Stimulated activated naive CD8-positive, alpha-beta T cell treated with anti-CD3 and anti-CD28 coated beads, Interleukin-15, amount 100 ng/mL, for 72 hours (primary cell): Measurements from ENCODE around the gene MTFP1.

Source experiments
- ATAC-seq: fragments of 150-1000 bp; cut with Tn5 transposase; 2 replicates; pipeline ENCODE4 v1.10.0; 2021; ENCODE audit warnings: mild to moderate bottlenecking, moderate library complexity
- DNase-seq, 2 donors: peaks; one replicate each; pipeline ENCODE4 v3.0.0; 2021 to 2022
- H3K27ac Mint-ChIP-seq, 2 donors: one replicate each; pipeline ENCODE4 v1.8.0; 2022; ENCODE audit warnings: mild to moderate bottlenecking in 2 of 2, mixed read lengths in 2 of 2, moderate library complexity in 2 of 2
- H3K27me3 Mint-ChIP-seq: one replicate; pipeline ENCODE4 v1.8.0; 2022; ENCODE audit warnings: mixed read lengths
- H3K4me1 Mint-ChIP-seq: one replicate; pipeline ENCODE4 v1.8.0; 2022; ENCODE audit warnings: mild to moderate bottlenecking, mixed read lengths
- H3K4me3 Mint-ChIP-seq, 2 donors: one replicate each; pipeline ENCODE4 v1.8.0; 2022; ENCODE audit warnings: mild to moderate bottlenecking in 2 of 2, mixed read lengths in 2 of 2, moderate library complexity in 1 of 2
- H3K9me3 Mint-ChIP-seq, 2 donors: one replicate each; pipeline ENCODE4 v1.8.0; 2022; ENCODE audit warnings: mixed read lengths in 2 of 2

The MTFP1 gene, protein sequence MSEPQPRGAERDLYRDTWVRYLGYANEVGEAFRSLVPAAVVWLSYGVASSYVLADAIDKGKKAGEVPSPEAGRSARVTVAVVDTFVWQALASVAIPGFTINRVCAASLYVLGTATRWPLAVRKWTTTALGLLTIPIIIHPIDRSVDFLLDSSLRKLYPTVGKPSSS

DNA sequence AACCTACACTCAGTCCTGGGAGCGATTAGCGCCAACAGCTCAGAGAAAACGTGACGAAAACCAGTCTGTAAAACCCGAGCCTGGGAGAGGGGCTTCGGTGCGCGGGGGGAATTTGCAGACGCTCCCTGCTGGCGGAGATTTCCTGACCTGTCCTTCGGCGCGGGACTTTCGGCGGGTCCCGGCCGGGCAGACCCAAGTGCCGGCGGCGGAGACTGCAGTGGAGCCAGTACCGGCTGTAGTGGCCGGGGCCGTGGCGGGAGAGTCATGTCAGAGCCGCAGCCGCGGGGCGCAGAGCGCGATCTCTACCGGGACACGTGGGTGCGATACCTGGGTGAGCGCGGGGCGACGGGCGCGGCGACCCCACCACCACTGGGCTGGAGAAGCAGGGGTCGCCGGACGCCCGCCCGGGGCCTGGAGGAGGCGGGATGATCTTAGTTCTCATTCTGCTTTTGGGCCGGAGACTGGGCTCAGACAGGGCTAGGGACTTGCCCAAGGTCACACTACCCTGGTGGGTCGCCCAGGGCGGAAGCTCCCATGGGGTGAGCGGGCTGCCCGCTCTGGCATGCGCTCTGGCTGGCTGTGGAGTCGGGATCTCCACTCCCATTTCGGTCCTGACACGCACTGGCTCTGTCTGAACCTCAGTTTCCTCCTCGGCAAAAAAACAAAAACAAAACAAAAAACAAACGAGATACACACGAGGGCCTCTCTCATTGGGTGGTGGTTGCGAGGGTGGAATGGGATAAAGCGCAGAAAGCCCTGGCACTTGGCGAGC, at the start of gene MTFP1:
TSS of gene MTFP1 (plus strand) at position 153 of the 772 bp plus-strand sequence. CDS start at position 265, 112 bp downstream.
- Mint-ChIP-seq H3K4me3 (peak within 1 kb of the TSS; percentile 97 to 98), H3K9me3 (no peaks in the 10 kb centered on the region), H3K27me3 (no peaks in the 10 kb centered on the region), H3K4me1 (peaks cover 58% of the 10 kb centered on the region), H3K27ac (peak within 1 kb of the TSS; percentile 92 to 98)
- ATAC-seq: no peak
- peak; percentile 48 to 57 for DNase-seq

DNA sequence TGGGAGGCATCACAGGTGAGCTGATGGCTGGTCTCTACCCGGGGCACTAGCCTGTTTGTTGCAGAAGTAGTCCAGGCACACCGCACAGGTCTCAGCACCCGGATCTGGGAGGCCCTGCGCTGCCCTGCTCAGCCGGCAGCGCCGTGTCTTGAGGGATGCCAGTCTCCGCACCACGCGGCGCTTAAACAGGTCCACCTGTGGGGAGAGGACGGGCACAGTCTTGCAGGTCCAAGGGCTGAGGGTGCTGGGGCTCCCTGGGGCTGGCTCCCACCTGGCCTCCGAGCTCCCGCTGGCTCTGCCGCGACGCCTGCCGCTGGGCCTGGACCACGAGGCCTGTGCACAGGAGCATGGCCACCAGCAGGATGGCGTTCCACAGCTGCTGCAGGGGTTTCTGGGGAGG, 45.6 kb upstream of the MTFP1 start:
- Mint-ChIP-seq H3K27me3 (no peaks in the 10 kb centered on the region), H3K9me3 (no peaks in the 10 kb centered on the region), H3K4me3 (no peak overlapping the region), H3K27ac (no peak overlapping the region), H3K4me1 (peaks cover 14% of the 10 kb centered on the region)
- DNase-seq (no peak), ATAC-seq (no peak)

GRCh38 chr22:30381264-30381663, 44.3 kb upstream of the MTFP1 start:
- DNase-seq (no peak), ATAC-seq (peak; percentile 52)
- no peak overlapping the region for H3K27ac Mint-ChIP-seq
- H3K4me3 Mint-ChIP-seq: no peak overlapping the region
- H3K27me3 Mint-ChIP-seq: no peaks in the 10 kb centered on the region
- H3K9me3 Mint-ChIP-seq: no peaks in the 10 kb centered on the region
- H3K4me1 Mint-ChIP-seq: peaks cover 17% of the 10 kb centered on the region

DNA sequence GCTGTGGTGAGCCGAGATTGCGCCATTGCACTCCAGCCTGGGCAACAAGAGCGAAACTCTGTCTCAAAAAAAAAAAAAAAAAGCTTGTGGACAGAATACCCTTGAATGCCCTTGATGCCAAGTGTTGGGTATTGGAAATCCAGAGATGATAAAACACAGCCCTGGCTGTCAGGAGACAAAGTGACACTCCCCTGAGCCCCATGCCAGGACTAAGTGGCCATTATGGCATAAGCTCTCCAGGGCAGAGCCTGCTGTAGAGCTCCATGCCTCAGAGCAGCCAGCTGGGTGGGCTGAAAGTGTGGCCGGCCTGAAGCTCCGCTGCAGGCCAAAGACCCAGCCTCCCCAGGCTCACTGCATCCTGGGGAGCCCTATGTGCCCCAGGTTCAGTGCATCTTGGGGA, 43.2 kb upstream of the MTFP1 start:
- H3K9me3 Mint-ChIP-seq: no peaks in the 10 kb centered on the region
- H3K4me1 Mint-ChIP-seq: peaks cover 26% of the 10 kb centered on the region
- no peaks in the 10 kb centered on the region for H3K27me3 Mint-ChIP-seq
- no peak for ATAC-seq
- no peak for DNase-seq
- H3K27ac Mint-ChIP-seq: no peak overlapping the region
- H3K4me3 Mint-ChIP-seq: no peak overlapping the region

- Mint-ChIP-seq H3K9me3 (no peaks in the 10 kb centered on the region), H3K4me3 (no peak overlapping the region), H3K4me1 (peaks cover 31% of the 10 kb centered on the region), H3K27ac (no peak overlapping the region), H3K27me3 (no peaks in the 10 kb centered on the region)
- ATAC-seq (no peak), DNase-seq (no peak)
Observed at GRCh38 chr22:30383061-30383460, 42.5 kb upstream of the MTFP1 start.

- no peak for DNase-seq
- Mint-ChIP-seq H3K27me3 (no peaks in the 10 kb centered on the region), H3K4me3 (peak overlapping the region in 1 of 2 donors; percentile 88), H3K4me1 (peaks cover 26% of the 10 kb centered on the region), H3K27ac (peak overlapping the region in 1 of 2 donors; percentile 89), H3K9me3 (no peaks in the 10 kb centered on the region)
- ATAC-seq: no peak
Observed at GRCh38 chr22:30385942-30386341, 39.6 kb upstream of the MTFP1 start.

GRCh38 chr22:30386608-30386959, 39.0 kb upstream of the MTFP1 start:
- Mint-ChIP-seq H3K9me3 (no peaks in the 10 kb centered on the region), H3K4me1 (peaks cover 26% of the 10 kb centered on the region), H3K4me3 (peak overlapping the region; percentile 84 to 88), H3K27me3 (no peaks in the 10 kb centered on the region), H3K27ac (no peak overlapping the region)
- no peak for DNase-seq
- ATAC-seq: no peak

DNA sequence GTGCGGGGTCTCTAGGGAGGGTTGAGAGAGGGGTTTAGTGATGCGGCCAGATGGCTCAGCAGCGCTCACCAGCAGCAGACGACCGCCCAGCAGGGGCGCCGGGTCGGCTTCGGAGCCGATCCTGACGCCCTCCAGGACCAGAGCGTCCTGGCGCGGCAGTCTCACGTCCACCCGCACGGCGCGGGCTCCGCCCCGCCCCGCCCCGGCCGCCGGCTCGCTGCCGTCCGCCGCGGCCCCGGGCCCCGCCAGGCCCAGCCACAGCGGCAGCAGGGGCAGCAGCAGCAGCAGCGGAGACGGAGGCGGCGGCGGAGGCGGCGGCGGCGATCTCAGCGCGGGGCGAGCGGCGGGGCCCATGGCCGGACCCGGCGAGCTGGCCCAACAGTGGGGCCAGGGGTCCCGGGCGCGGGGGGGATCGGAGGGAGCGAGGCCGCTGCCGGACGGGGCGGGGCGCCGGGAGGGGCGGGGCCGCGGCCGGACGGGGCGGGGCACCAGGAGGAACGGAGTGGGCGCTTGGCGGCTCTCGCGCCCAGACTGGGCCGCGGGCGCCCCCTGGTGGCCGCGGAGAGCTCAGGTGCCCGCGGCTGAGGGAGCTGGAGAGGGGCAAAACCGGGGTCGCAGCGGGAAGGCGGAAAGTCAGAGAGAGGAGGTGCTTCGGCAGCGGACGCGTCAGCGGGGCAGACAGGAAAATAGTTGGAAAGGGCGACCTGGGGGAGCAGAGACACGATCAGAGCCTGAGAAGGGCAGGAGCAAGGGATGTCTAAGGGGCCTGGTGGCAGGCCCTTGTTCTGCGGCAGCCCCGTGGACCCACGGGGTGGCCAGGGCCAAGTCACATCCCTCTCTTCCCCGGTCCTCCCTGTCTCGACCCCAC, 38.4 kb upstream of the MTFP1 start, which contains the start of gene RNF215:
TSS of gene RNF215 (minus strand) at position 452 of the 868 bp plus-strand sequence. CDS start at position 354, 98 bp downstream.
- H3K27ac Mint-ChIP-seq: peak within 1 kb of the TSS in 1 of 2 donors; percentile 87
- ATAC-seq: peak; percentile 83

GRCh38 chr22:30390974-30391691, 34.4 kb upstream of the MTFP1 start:
- ATAC-seq: peak; percentile 79
- peak; percentile 78 to 82 for DNase-seq
- peak overlapping the region; percentile 92 to 94 for H3K27ac Mint-ChIP-seq
- H3K27me3 Mint-ChIP-seq: no peaks in the 10 kb centered on the region
- H3K4me3 Mint-ChIP-seq: peak overlapping the region in 1 of 2 donors; percentile 27
- H3K4me1 Mint-ChIP-seq: peaks cover 54% of the 10 kb centered on the region
- H3K9me3 Mint-ChIP-seq: no peaks in the 10 kb centered on the region

More for the DNA sequence above, 38.4 kb upstream of the MTFP1 start, which contains the start of gene RNF215:
- DNase-seq: peak; percentile 84 to 86
- Mint-ChIP-seq H3K4me1 (peaks cover 30% of the 10 kb centered on the region), H3K9me3 (no peaks in the 10 kb centered on the region), H3K27me3 (no peaks in the 10 kb centered on the region), H3K4me3 (peak within 1 kb of the TSS; percentile 84 to 88)

DNA sequence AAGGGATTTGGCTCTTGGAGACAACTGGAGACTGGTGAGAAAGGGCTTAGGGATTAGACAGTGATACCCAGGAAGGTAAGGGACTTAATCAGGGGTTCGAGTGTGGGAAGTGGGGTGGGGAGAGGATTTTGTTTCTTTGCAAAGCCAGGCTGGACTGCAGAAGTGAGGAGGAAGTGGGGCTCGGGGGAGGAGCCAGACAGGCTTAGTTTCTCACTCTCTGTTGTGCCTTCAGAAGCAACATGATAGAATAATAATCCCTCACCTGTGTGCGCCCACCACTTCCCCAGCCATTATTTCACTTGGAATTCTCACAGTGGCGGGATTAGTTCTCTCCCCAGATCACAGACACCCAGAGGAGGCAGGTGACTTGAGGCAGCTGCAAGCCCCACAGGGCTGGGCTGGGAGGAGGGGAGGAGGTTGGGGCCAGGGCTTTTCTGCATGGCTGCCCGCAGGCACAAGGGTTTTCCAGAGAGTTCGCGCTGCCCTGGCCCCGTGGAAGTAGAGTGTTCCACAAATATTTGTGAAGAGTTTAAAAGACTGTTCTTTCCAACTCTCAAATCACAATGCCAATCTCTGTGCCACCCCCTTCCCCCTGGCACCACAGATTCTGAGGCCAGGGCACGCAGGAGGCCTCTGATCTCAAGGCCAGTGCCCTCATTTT, 32.8 kb upstream of the MTFP1 start:
- peak overlapping the region; percentile 74 to 84 for H3K27ac Mint-ChIP-seq
- DNase-seq (no peak), ATAC-seq (no peak)
- H3K27me3 Mint-ChIP-seq: no peaks in the 10 kb centered on the region
- peak overlapping the region; percentile 14 to 65 for H3K4me3 Mint-ChIP-seq
- H3K4me1 Mint-ChIP-seq: peaks cover 52% of the 10 kb centered on the region
- H3K9me3 Mint-ChIP-seq: no peaks in the 10 kb centered on the region

GRCh38 chr22:30393322-30393680, 32.3 kb upstream of the MTFP1 start:
- Mint-ChIP-seq H3K27ac (peak overlapping the region in 1 of 2 donors; percentile 61), H3K4me3 (peak overlapping the region in 1 of 2 donors; percentile 26), H3K9me3 (no peaks in the 10 kb centered on the region), H3K4me1 (peaks cover 57% of the 10 kb centered on the region), H3K27me3 (no peaks in the 10 kb centered on the region)
- ATAC-seq: no peak
- no peak for DNase-seq

GRCh38 chr22:30393885-30394284, 31.7 kb upstream of the MTFP1 start:
- H3K27me3 Mint-ChIP-seq: no peaks in the 10 kb centered on the region
- no peak for DNase-seq
- no peak for ATAC-seq
- peaks cover 63% of the 10 kb centered on the region for H3K4me1 Mint-ChIP-seq
- no peak overlapping the region for H3K27ac Mint-ChIP-seq
- H3K9me3 Mint-ChIP-seq: no peaks in the 10 kb centered on the region
- H3K4me3 Mint-ChIP-seq: no peak overlapping the region

- Mint-ChIP-seq H3K27ac (peak within 1 kb of the TSS; percentile 82 to 86), H3K9me3 (no peaks in the 10 kb centered on the region), H3K4me1 (peaks cover 61% of the 10 kb centered on the region), H3K27me3 (no peaks in the 10 kb centered on the region), H3K4me3 (peak within 1 kb of the TSS; percentile 92 to 96)
- ATAC-seq (peak; percentile 86), DNase-seq (peak; percentile 55 to 66)
Observed at GRCh38 chr22:30396871-30397655, 28.5 kb upstream of the MTFP1 start, which contains the start of gene SEC14L2. SEC14L2 (plus strand) TSS chr22:30397018; CDS start chr22:30397117, 99 bp downstream.
